ENCODE data around the gene BRINP3.

Gene BRINP3

DNA sequence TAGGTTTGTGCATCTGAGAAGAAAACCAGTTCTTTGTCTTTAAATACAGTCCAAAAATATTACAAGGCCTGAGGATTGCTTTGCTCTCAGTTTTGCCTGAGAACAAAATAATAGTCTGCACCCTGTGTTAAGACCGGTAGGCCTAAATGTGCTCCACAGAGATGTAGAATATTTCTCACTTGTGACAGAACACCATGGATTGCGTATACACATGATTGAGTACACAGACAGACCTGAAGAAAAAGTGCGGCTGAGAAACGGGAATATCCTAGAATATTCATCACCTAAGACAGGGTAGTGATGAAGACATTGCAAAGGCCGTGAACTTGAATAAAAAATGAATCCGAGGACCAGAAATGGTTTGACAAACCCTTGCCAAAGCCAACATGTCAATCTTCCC lies 155.4 kb downstream of the BRINP3 start:
- DNase-seq (ENCODE audit: low read depth in 2 of 2), result no peak

GRCh38 chr1:190320952-190321351 lies 156.7 kb downstream of the BRINP3 start:
- no peak for DNase-seq (ENCODE audit: low read depth in 2 of 2)

- no peak for DNase-seq (ENCODE audit: low read depth in 2 of 2)
These were observed 164.9 kb downstream of the BRINP3 start for GRCh38 chr1:190312763-190313162.

- DNase-seq (ENCODE audit: low read depth in 2 of 2), result no peak
These were observed 174.2 kb downstream of the BRINP3 start for GRCh38 chr1:190303501-190303900.

GRCh38 chr1:190296453-190296852 lies 181.2 kb downstream of the BRINP3 start:
- DNase-seq (ENCODE audit: low read depth in 2 of 2), result no peak

GRCh38 chr1:190289897-190290296 lies 187.8 kb downstream of the BRINP3 start:
- DNase-seq (ENCODE audit: low read depth in 2 of 2), result no peak

- no peak for DNase-seq (ENCODE audit: low read depth in 2 of 2)
These were observed 191.6 kb downstream of the BRINP3 start for GRCh38 chr1:190286111-190286510.

DNA sequence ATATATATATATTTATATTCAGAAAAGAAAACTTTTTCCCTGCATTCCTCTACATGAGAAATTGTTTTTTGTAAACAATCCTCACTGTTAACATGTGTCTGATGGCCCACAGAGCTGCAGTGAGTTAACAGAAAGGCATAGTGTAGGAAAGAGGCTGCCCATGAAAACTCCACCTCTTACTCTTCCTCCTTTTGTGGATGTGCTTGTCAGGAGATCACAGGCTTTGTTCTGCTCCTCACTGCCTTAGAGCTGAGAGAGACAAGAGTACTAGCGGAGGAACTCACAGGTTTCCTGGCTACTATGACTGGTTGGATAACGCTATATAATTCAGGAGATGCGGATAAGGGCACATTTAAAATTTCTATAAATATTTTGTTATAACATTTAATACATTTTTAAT lies 200.6 kb downstream of the BRINP3 start:
- DNase-seq (ENCODE audit: low read depth in 2 of 2), result no peak

- DNase-seq (ENCODE audit: low read depth in 2 of 2), result no peak
These were observed 202.9 kb downstream of the BRINP3 start for GRCh38 chr1:190274721-190275120.

DNA sequence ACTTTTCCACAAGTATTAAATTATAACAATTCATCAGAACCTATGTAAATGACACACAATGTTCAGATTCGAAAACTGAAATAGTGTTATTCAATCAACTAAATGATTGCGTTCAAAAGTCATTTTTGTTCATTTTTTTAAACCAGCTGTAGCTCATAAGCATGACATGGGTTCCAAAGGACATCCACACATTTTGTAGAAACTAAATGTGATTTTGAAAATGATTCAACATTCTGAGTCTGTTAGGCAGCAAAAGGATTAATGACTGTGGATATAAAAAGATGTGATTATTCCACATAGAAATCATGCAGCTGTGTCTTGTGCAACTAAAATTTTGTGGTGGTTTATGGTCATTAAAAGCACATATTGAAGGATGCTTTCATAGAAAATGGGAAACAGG lies 204.5 kb downstream of the BRINP3 start:
- DNase-seq (ENCODE audit: low read depth in 2 of 2), result no peak

DNA sequence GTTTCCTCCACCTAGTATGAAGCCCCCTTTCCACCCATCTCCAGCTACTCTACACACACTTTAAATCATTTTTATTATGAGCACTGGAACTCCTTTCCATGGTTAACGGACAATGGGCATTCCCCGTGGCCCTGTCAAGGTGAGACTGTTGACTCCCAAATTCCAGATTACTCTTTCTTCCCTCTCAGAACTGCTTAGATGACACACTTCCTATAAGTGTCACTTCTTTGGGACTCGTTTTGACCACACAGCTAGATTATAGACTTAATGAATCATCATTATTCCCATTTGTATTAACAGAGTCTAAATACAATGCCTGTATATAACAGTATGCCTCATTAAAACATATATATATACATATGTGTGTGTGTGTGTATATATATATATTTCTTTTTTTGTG lies 215.1 kb downstream of the BRINP3 start:
- DNase-seq (ENCODE audit: low read depth in 2 of 2), result no peak

DNA sequence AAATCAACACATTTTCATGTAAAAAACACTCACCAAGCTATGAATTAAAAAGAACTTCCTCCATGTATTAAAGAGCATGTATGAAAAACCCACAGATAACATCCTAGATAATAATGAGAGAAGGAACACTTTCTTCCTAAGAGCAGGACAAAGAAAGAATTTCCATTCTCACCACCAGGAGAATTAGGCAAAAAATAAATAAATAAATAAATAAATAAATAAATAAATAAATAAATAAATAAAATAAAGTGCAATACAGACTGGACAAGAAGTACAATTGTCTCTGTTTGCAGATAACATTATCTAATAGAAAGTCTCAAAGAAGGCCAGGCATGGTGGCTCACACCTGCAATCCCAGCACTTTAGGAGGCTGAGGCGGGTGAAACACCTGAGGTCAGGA lies 218.2 kb downstream of the BRINP3 start:
- DNase-seq (ENCODE audit: low read depth in 2 of 2), result no peak

- no peak for DNase-seq (ENCODE audit: low read depth in 2 of 2)
These were observed 219.7 kb downstream of the BRINP3 start for GRCh38 chr1:190258003-190258402.

- DNase-seq (ENCODE audit: low read depth in 2 of 2), result no peak
These were observed 225.6 kb downstream of the BRINP3 start for GRCh38 chr1:190252046-190252445.

DNA sequence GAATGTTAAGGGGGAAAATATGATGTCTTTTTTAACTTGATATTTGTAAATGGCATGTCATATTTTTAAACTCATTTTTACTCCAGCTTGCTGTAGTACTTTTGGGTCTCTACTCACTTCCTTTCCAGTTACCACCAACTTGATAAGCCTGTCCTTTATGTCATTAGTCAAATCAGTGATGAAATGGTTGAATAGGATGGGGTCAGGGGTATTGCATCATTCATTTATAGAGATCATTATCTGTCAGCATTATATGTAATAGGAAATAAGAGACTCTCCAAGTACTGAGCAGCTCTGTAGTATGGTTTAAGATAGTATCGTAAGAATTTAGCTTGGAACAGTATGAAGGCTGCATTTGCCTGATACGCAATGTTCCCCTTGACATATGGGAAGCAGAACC lies 227.3 kb downstream of the BRINP3 start:
- no peak for DNase-seq (ENCODE audit: low read depth in 2 of 2)

DNA sequence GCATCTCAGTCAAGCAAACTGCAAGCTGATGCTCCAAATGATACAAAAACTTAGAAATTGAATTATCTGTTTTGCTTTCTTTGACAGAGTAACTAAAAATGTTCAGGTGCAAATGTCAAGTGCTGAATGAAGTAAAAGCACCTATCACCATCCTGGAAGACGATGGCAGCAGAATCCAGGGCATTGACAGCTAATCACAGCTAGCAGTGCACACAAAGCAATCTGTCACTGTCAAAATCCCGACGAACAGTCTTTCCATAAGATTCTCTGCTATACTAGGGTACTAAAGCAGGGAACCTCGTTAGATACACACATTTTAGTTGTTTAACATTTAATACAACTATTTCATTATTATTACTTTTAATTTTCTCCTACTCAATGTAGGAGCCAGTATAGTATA lies 233.3 kb downstream of the BRINP3 start:
- no peak for DNase-seq (ENCODE audit: low read depth in 2 of 2)

GRCh38 chr1:190243056-190243455 lies 234.6 kb downstream of the BRINP3 start:
- no peak for DNase-seq (ENCODE audit: low read depth in 2 of 2)

DNA sequence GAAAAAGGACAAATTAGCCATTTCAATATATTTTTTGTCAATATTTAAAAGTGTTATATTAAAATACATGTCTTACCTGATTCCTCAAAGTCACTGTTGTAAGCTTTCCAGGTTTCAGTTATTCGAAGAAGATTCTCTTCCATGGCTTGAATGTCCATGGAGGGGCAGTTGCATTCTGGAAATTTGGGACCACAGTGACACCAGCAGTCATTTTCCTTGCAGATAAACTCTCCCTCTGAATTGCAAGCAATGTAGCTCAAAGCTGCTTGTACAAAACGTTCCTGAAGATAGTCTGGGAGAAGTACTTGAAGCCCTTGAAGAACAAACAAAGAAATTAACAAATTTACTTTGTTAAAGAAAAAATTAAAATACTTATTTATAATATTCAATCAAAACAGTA lies 251.7 kb downstream of the BRINP3 start:
- DNase-seq (ENCODE audit: low read depth in 2 of 2), result no peak

DNA sequence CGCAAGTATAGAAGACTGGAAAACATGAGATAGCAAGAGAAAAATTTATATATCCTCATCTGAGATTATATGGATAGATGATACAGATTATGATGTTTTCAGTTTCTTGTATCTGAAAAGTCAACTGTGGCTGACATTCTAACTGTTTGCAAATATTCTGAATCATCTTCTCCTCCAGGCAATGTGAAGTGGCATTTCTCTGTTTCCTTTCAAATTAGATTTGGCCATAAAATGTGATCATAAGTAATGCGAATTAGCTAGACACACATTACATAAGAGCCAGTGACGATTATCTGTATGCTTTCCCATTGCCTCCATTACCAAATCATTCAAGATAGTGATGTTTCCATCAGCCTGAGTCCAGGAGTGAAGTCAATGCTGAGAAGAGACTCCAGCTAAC lies 265.2 kb downstream of the BRINP3 start:
- DNase-seq (ENCODE audit: low read depth in 2 of 2), result no peak

DNA sequence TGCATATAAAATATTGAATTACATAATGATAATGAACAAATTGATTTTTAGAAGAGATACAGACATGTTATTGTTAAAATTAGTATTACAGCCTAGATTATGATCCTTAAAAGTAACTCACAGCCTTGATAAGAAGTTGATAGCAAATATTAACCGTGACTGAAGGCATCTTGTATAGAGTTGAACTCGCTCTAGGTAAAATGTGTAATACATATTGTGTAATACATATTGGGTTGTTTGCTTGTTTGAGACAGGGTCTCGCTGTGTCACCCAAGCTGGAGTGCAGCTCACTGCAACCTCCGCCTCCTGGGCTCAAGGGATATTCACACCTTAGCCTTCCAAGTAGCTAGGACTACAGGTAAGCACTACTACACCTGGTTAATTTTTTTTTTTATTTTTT lies 269.9 kb downstream of the BRINP3 start:
- no peak for DNase-seq (ENCODE audit: low read depth in 2 of 2)

GRCh38 chr1:190205713-190206112 lies 272.0 kb downstream of the BRINP3 start:
- DNase-seq (ENCODE audit: low read depth in 2 of 2), result no peak

DNA sequence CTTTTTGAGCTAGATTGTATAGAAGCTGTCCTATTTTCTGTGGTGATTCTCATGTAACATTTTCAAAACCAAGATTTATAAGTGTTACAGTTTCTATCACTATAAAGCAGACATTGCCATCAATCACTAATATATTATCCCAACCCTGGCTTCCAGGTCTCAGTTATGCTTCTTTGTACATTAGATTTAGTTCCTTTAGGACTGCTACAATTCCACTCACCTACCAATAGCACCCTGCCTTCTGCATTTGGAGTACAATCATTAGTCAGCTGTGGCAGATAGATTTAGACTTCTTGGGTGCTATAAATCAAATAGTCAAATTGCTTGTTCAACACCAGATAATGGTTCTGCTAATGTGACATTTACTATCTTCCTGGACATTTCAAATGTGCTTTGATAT lies 281.6 kb downstream of the BRINP3 start:
- DNase-seq (ENCODE audit: low read depth in 2 of 2), result no peak

GRCh38 chr1:190193508-190194115 lies 284.1 kb downstream of the BRINP3 start:
- DNase-seq (ENCODE audit: low read depth in 2 of 2), result no peak

DNA sequence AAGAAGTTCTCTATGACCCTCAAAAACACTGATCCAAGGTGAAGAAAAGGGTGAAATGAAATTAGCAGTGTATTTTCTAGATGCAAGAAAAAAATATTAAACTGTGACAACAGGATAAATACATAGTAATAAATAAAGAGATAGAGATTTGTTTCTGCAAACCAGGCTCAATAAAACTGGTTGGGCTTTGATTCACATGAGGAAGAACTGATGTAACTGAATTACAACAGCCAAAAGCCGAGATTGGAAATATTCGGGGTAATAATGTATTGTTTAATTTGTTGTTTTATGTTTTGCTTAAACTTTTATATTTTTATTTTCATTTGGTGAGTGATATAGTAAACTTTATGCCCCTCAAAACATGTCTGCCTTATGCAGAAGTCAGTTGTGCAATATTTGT lies 285.0 kb downstream of the BRINP3 start:
- DNase-seq (ENCODE audit: low read depth in 2 of 2), result no peak

DNA sequence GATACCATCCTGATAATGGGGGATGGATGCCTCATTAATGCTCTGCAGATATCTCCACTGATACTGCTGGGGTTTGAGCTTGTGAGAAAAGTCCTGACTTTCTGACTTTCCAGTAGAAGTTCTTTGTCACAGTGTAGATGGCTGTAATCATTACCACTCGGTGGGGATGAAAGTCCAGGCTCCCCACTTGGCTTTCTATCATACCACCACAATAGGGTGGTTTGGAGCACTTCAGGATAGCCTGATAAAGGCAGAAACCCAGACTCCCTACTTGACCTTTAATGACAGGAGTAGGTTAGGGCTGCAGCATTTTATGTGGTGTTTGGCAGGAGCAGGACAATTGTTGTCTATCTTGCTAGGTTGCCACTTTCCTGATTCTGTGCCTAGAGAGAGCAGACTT lies 294.1 kb downstream of the BRINP3 start:
- no peak for DNase-seq (ENCODE audit: low read depth in 2 of 2)

Data from stimulated activated CD8-positive, alpha-beta memory T cell treated with anti-CD3 and anti-CD28 coated beads, Interleukin-2, amount 100 ng/mL, for 1 hour (primary cell).